SK-N-MC (cell line): ENCODE measurements around the gene ARVCF.

ENCODE experiments used
- DNase-seq: peaks from one replicate; pipeline ENCODE4 v3.0.0-alpha.2; 2011; ENCODE audit warnings: low read depth, low spot score
- H3K27ac ChIP-seq: fragments of 200-600 bp; sonication (generic); 2 replicates; pipeline ENCODE4 v1.5.1; 2016; ENCODE audit warnings: mixed run types
- H3K36me3 ChIP-seq: fragments of 200-600 bp; sonication (generic); 2 replicates; pipeline ENCODE4 v1.6.1; 2017; ENCODE audit warnings: antibody characterized with exemption, low read length, mixed read lengths; ENCODE audit not compliant: insufficient read depth
- H3K4me3 ChIP-seq: fragments of 200-600 bp; sonication (generic); 2 replicates; pipeline ENCODE4 v1.5.1; 2016
- H3K9ac ChIP-seq: fragments of 200-600 bp; sonication (generic); 2 replicates; pipeline ENCODE4 v1.8.0; 2017; ENCODE audit warnings: mixed run types, mixed read lengths; ENCODE audit not compliant: insufficient read length
- H3K9me3 ChIP-seq: fragments of 200-600 bp; sonication (generic); 2 replicates; pipeline ENCODE4 v1.6.1; 2017; ENCODE audit warnings: low read depth, mild to moderate bottlenecking, antibody characterized with exemption, low read length, moderate library complexity, mixed read lengths
- EZH2 ChIP-seq: fragments of 200-600 bp; sonication (generic); IDR thresholded peaks from one replicate; pipeline ENCODE4 v1.6.1; 2017; ENCODE audit warnings: antibody characterized with exemption
- FOXP2 ChIP-seq: optimal IDR thresholded peaks from 2 replicates; pipeline ENCODE3; 2011; ENCODE audit warnings: mild to moderate bottlenecking, moderate library complexity; ENCODE audit not compliant: insufficient read depth; ENCODE audit errors: extremely low read length, control extremely low read depth
- POLR2AphosphoS5 ChIP-seq: IDR thresholded peaks from 2 replicates; pipeline ENCODE4 v1.6.1; 2012; ENCODE audit warnings: mild to moderate bottlenecking, low read depth, low read length, borderline replicate concordance

Gene ARVCF

GRCh38 chr22:19988331-19988808, 28.3 kb downstream of the ARVCF start:
- no peaks in the 10 kb centered on the region for H3K9me3 ChIP-seq
- H3K4me3 ChIP-seq: no peak overlapping the region
- no peak for DNase-seq
- no peak for TF ChIP-seq POLR2AphosphoS5
- TF ChIP-seq EZH2: no peak
- TF ChIP-seq FOXP2: no peak
- H3K36me3 ChIP-seq: no peaks in the 10 kb centered on the region
- no peak overlapping the region for H3K9ac ChIP-seq
- H3K27ac ChIP-seq: no peak overlapping the region

- H3K9me3 ChIP-seq: no peaks in the 10 kb centered on the region
- no peak overlapping the region for H3K4me3 ChIP-seq
- DNase-seq: no peak
- no peaks in the 10 kb centered on the region for H3K36me3 ChIP-seq
- no peak overlapping the region for H3K27ac ChIP-seq
- TF ChIP-seq FOXP2 (no peak), POLR2AphosphoS5 (no peak), EZH2 (no peak)
- no peak overlapping the region for H3K9ac ChIP-seq
Observed at GRCh38 chr22:19987394-19988306, 29.0 kb downstream of the ARVCF start.

DNA sequence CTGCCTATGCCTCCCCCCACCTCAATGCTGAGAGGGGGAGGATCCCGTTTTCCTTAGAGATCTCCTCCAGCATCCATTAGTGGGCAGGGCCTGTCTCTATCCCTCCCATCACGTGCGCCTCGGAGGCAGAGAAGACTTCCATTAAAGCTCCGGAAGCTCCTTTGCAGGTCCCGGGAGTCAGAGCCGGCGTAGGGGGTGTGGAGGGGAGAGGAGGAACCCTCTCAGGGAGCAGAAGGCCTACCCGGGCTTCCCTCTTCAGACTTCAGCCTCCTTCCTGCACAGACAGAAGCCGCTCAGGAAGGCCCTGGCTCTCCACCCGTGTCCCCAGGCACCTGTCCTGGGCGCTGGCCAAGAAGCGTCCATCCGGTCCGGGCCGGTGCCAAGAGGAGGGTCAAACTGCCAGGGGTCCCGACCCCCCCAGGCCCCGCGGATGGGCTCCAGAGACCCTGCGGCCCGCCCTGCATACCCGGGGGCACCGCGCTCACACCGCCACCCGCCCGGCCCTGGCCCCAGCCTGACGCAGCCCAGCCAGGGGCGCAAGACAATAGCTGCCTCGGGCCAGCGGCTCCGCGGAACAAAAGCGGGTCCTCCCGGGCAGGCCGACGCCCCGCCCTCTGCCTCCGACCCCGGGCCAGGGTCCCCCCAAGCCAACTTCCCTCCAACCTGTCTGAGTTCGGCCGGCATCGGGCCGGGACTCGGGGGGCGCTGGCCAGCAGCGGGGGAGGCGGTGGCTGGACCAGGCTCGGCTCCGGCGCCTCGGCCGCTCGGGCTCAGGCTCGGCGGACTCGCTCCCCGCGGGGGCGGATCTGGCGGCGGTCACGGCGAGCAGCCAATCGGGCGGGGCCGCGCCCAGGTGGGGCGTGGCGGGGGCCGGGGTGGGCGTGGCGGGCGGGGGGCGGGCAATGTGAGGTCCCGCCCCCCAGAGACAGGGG, 29.9 kb downstream of the ARVCF start:
- TF ChIP-seq POLR2AphosphoS5: no peak; the same call in 1 of the 2 replicates
- no peak for TF ChIP-seq EZH2
- TF ChIP-seq FOXP2: no peak
- peak; percentile 47 for DNase-seq
- H3K9ac ChIP-seq: peak overlapping the region; percentile 76
- peak overlapping the region; percentile 92 for H3K4me3 ChIP-seq
- no peak overlapping the region for H3K27ac ChIP-seq
- H3K9me3 ChIP-seq: no peaks in the 10 kb centered on the region
- H3K36me3 ChIP-seq: no peaks in the 10 kb centered on the region

DNA sequence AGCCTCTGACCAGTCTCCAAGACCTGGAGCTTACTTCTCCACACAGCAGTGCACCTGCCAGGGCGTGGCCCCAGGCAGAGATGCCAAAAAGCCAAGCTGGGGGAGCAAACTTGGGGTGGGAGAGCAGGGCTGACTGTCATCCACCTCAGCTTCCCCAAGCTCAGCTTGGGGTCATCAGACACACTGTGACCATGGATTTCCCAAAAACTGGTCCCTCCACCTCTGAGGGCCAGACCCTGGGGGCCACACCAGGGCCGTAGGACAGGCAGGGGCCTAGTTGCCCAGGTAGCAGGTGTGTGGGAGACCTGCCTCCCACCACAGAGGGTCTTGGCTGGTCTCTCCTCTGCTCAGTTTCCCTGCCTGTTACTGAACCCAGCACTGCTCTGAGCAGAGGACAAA, 30.6 kb downstream of the ARVCF start:
- Histone ChIP-seq H3K27ac (no peak overlapping the region), H3K9ac (no peak overlapping the region)

DNA sequence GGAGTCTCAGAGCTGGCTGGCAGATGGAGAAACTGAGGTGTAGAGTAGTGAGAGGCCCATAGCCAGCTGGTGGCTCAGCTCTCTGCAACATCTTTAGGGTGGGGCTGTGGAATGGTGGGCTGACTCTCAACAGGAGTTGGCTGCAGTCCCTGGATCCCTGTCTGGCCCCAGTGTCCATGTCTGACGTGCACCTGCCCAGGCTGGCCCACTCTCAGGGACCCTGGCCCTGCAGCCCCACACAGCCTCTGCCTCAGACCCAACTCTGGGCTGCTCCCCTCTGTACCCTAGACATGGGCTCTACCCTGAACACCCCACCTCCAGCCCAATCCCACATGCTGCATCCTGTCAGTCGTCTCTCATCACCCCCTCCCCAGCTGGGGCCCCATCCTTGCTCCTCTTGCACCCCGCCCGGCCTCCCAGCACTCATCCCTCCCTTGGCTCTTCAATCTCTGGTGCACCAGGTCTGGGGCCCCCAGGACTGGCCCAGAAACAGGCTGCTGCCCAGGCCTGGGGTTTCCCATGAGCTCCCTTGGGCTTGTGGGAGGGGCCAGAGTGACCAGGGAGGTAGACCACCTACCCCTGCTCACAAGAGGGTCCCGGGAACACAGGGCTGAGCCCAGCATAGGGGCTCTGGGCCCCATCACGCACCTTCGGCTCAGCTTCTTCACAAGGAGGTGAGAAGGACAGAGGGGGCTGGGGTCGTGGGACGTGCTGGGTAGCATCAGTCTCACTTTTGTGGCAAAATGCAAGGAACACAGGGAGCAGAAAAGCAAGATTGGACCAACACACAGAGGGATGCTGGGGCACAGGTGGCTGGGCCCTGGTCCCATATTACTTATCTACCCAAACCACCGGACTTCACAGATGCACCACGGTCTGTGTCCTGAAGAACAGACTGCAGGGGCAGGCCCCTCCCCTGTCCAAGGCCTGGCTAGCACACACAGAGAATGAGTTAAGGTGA, 31.5 kb downstream of the ARVCF start:
- H3K27ac ChIP-seq: no peak overlapping the region
- TF ChIP-seq POLR2AphosphoS5 (no peak), FOXP2 (no peak), EZH2 (no peak)

More for the DNA sequence above, 30.6 kb downstream of the ARVCF start:
- peak overlapping the region; percentile 92 for H3K4me3 ChIP-seq
- H3K36me3 ChIP-seq: no peaks in the 10 kb centered on the region
- TF ChIP-seq FOXP2 (no peak), POLR2AphosphoS5 (no peak)
- H3K9me3 ChIP-seq: no peaks in the 10 kb centered on the region
- no peak for DNase-seq

DNA sequence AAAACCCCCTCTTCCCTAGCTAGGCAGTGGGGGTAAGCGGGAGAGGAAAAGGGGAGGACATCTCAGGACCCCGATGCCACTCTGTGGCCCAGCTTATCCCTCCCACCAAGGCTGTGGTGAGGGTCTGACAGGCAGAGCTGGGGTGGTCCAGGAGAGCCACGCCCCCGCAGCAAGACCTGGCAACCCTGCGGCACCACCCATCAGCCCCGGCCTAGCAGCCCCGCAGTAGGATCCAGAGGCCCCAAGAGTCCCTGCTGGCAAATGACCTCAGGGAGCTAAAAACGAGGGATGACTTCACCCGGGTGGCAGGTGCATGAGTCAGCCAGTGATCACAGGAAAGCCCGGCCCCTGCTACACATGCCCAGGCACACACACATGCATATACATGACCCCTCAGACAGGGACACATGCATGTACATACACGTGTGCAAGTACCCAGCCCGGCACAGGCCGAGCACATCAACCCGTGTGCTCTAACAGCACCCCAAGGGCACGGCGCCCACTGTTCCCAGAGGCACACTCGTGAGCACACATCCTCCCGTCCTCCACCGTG, 32.3 kb downstream of the ARVCF start:
- DNase-seq: no peak

More for the DNA sequence above, 31.5 kb downstream of the ARVCF start:
- no peak for DNase-seq
- Histone ChIP-seq H3K4me3 (no peak overlapping the region), H3K9ac (no peak overlapping the region), H3K9me3 (no peaks in the 10 kb centered on the region), H3K36me3 (no peaks in the 10 kb centered on the region)

GRCh38 chr22:19983741-19984140, 32.9 kb downstream of the ARVCF start:
- no peak overlapping the region for H3K27ac ChIP-seq
- H3K4me3 ChIP-seq: no peak overlapping the region
- H3K9ac ChIP-seq: no peak overlapping the region
- no peak for DNase-seq
- no peaks in the 10 kb centered on the region for H3K9me3 ChIP-seq
- no peak for TF ChIP-seq FOXP2
- no peak for TF ChIP-seq POLR2AphosphoS5
- no peak for TF ChIP-seq EZH2
- H3K36me3 ChIP-seq: no peaks in the 10 kb centered on the region

More for the DNA sequence above, 32.3 kb downstream of the ARVCF start:
- H3K9me3 ChIP-seq: no peaks in the 10 kb centered on the region
- H3K36me3 ChIP-seq: no peaks in the 10 kb centered on the region
- no peak overlapping the region for H3K4me3 ChIP-seq
- no peak overlapping the region for H3K27ac ChIP-seq
- no peak for TF ChIP-seq EZH2
- no peak for TF ChIP-seq POLR2AphosphoS5
- no peak for TF ChIP-seq FOXP2
- no peak overlapping the region for H3K9ac ChIP-seq
